HUDEP-2 (cell line): ENCODE measurements around the gene HIPK2.
"Not testable (repeated sequence)": the region's sequence is repeated elsewhere in the genome, so short reads cannot be mapped to it uniquely, and the experiment has no call there.

Experiments
- DNase-seq, 76 experiments: peaks; one replicate each; lab custom pipeline; 2025; ENCODE audit not compliant: unreplicated experiment in 76 of 76; lab: John Stamatoyannopoulos, UW

The HIPK2 gene

DNA sequence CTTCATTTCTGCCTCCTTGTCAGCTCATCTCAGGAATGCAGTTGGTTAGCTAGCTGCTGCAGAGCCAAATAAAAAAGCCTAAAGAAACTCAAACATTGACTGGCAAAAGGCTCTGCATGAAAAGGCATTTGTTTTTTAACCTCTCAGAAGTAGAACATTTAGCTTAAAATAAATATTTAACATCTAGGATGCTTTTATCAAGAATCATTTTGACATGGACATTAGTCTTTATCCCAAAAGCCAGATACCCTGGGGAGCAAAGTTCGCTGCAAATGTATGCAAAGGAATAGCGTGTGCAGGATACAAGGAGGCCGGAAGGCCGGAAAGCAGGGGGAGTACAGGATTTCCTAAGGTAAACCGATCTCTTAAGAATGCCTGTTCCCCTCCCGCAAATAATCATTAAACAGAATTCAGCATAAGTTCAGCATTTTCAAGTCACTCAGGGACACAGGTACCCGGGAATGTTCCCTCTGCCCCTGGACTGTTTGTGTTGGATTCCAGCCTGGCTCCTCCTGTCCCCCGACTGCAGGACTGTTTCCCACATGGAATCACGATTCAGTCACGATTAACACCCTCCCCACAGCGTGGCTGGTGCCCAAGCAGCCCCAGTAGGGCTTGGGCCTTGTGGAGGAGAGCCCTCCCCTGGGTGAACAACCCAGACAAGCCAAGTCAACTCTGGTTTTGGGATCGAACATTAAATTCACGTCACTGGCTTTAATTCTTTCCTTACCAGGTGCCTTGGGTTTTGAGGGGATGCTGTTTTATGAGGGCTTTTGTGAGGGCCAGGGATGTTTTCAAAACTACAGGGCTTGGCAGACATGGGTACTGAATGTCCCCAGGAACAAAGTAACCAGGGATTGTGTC, 97.8 kb downstream of the HIPK2 start:
- no peak for DNase-seq

DNA sequence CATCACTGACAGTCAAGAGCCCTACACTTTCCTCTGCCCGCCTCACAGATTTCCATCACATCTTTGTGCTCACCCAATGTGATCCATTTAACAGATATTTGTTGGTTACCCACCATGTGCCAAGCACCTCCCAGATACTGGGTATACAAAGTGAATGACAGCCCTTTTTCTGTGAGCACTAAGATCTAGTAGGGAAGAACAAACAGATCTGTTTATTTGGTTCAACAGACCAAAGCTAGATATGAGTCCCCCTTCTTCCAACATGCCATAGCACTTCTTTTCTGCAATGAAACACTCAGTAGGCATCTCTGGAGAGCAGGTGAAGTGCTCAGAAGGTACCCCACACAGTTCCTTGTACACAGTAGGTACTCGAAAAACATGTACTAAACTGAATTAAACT, 101.4 kb downstream of the HIPK2 start:
- DNase-seq = no peak

DNA sequence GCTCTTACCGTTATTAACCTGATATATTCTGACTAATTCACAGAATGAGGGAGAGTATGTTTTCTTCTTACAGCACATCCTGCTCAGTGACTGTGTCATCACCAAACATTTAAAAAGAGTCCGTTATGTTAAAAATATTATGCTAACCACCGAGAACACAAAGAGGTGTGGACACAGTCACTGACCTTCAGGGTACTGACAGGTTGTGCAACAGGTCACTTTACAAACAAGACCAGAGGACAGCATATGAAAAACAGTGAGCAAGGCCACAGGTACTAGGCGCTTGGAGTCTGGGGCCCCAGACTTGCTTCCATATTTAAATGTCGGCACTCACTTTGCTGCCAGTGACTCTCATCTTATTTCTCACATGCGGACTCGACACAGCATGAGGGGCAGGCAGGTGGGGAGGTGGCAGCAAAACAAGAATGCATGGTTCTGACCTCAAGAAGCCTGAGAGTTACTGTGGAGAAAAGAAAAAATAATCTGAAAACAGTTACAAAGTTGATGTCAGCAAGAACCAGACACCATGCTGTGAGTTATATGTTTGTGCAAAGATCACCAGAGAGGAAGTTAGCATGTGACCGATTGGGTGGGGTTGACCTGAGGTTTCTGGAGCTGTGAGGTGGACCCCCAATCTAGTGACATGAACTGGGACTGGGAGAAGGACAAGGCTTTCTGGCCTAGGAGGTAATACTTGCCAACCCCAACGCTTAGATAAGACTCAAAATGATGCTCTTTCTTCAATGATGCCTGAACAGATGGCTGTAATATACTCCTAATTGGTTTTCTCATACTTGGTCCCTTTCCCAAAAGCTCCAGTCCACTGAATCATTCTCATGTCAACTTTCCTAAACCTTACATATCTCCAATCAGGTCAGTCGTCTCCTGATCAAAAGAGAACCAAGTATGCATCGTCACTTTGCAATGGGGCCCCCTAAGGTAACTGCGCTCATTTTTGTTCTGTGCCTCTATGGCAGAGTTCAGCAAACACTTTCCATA, 102.4 kb downstream of the HIPK2 start:
- no peak for DNase-seq

DNA sequence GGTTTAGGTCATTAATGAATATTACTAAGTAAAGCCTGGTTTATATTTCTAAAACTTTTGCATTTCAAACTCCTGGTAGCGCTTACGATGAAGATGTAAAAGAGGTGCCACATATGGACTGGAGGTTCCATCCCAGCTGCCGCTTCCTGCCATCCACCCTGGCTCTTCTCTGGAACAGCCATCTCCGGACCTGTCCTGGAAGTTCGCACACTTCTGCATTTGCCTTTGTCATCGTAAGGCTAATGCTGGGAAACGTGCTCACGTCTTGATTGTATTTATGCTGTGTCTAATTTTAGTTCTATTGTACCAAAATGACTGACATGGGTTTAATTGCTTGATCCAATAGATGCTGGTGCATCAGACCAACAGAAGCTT, 103.1 kb downstream of the HIPK2 start:
- no peak for DNase-seq

GRCh38 chr7:139674341-139674740, 103.5 kb downstream of the HIPK2 start:
- no peak for DNase-seq

DNA sequence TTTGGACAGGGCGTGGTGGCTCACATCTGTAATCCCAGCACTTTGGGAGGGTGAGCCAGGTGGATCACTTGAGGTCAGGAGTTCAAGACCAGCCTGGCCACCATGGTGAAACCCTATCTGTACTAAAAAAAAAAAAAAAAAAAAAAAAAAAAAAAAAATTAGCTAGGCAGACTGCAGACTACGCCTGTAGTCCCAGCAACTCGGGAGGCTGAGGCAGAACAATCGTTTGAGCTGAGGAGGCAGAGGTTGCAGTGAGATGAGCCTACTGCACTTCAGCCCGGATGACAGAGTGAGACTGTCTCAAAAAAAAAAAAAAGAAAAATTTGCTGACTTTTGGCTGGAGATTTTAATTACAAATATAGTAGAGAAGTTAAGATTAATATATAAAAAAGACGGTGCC, 104.0 kb downstream of the HIPK2 start:
- DNase-seq = no peak

GRCh38 chr7:139673230-139673629, 104.6 kb downstream of the HIPK2 start:
- DNase-seq = no peak

DNA sequence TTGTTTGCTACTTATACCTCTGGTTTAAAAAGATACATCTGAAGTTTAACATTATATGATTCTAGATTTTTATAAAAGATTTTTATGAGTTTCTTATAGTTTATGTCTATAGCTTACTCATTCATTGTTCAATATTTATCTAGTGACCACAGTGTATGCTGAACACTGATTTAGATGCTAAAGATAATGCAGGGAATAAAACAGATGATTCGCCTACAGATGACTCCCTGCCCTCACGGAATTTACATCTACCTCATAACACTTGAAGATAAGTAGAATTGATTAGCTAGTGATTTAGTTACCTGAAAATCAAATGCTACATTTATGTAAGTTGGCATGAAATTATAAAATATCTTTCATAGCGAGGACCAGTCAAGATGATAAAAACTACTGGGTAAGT, 105.8 kb downstream of the HIPK2 start:
- DNase-seq = no peak

DNA sequence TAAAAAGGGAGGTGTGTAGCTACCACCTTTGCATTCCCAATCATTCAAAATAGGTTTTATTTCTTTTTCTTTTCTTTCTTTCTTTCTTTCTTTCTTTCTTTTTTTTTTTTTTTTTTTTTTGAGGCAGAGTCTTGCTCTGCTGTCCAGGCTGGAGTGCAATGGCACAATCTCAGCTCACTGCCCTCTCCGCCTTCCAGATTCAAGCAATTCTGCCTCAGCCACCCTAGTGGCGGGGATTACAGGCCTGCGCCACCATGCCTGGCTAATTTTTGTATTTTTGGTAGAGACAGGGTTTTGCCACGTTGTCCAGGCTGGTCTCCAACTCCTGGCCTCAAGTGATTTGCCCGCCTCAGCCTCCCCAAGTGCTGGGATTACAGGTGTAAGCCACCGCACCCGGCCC, 107.1 kb downstream of the HIPK2 start:
- not testable (repeated sequence) for DNase-seq

DNA sequence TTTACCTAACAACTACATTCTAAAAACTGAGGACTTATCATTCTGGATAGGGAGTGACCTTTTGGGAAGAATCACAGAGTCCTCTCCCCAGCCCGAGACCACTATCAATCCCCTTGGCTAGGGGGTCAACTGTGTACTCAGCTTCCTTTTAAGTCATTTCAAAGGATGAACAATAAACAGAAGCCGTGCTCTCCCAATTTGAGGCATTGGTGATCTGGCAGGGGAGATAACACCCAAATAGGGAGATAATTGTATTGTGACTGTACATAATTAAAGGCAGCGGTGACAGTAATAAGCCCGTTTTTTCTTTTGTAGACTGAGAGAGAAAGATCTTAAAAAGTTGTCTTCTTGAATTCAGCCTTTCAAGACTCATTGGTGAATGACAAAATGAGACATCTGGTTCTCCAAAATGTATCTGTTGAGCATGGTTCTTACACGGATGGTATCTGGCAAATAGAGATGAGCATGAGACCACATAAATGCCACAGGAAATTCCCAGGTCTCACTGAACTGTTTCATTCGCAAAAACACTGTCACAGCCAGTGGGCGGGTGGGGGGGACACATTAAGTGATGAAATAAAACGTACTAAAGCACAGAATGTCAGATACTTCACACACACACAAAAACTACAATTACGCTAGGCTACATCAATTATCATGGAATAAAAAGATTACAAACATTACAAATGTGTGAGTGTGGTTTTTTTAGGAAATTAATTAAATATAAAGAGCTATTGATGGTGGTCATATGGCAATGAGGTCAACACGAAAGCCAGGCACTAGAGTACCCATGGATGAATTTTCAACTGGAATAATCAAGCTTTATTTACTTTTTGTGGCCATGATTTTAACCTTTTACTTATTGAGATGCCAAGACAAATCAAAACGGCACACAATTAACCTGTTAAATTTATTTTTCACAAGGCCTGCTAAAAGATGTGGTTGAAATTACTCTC, 108.4 kb downstream of the HIPK2 start:
- no peak for DNase-seq

GRCh38 chr7:139667377-139667776, 110.4 kb downstream of the HIPK2 start:
- DNase-seq = no peak

GRCh38 chr7:139666501-139666900, 111.3 kb downstream of the HIPK2 start:
- DNase-seq = no peak

DNA sequence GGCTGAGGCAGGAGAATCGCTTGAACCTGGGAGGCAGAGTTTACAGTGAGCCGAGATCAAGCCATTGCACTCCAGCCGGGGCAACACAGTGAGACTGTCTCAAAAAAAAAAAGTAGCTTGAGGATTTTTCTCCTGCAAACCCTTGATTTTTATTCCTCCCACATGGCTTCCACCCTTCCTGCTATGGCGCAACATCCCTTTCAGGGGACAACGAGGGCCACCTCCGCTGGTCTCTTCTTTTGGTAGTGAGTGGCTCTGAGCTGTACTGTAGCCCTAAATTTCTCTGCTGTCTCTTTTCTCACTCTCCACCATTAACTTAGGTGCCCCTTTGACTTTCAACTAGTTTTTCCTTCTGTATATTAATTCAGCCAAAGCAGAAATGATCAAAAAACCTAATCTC, 113.4 kb downstream of the HIPK2 start:
- no peak for DNase-seq

GRCh38 chr7:139663608-139664177, 114.1 kb downstream of the HIPK2 start:
- no peak for DNase-seq

DNA sequence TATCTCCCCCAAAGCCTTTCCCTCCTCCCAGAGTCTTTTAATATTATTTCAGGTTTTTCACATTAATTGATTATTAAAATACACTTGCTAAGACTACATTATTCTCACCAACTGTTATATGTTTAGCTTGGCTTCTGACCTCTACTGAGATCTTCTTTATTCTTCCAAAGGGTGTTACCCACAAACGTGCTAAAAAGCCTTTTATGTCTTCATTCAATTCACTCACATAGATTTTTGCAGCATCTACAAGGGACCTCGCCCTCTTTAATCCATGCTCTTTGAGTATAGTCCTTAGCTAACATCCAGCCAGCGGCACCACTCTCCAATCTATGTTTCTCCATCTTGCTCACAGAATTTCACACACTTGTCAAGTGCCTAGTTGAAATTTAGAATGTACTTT, 115.9 kb downstream of the HIPK2 start:
- DNase-seq = no peak

DNA sequence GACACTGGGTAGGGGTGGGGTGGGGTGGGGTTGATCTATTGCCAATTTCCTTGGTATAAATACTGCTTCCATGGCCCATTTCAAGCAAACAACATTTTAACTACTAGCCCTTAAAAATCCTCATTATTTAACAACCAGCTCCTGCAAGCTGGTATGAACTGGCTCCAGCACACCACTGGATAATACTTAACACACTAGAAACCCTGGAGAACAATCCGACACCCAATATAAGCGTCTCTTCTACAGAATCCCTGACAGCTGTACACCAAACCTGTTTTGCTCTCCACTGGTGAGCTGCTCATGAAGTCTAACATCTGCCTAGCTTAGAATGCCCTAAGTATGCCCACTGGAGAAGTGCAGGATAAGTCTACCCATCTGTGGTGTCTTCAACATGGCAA, 116.8 kb downstream of the HIPK2 start:
- no peak for DNase-seq

DNA sequence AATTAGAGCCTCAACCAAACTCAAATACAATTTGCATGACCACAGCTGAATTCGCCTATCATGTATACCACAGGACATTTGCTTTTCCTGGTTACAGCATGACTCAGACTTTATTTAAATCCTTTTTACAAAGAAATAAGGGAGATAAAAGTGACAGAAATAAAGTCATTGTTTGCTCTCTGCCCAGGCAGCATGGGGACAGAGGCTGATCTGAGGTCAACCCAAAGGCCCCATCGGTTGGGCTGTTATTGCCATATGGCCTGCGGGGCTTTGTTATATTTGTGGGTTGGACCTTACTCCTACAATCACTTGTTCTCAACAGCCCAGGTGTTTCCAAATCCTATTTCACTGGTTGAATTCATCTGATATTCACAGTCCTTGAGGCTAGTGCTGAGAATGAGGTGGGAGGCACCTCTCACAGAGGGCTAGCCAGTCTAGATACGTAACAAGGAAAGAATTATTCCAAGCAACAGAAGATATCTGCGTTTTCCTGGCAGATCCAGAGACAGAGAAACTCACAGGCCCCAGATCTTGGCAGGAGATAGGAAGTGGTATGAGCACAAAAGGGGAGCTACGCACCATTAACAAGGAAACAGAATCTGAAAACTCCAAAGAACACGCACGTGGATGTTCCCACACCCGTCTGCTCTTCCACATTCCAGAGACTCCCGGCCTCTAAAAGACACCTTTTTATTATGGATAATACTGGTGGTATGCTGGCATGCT, 117.3 kb downstream of the HIPK2 start:
- DNase-seq = no peak

DNA sequence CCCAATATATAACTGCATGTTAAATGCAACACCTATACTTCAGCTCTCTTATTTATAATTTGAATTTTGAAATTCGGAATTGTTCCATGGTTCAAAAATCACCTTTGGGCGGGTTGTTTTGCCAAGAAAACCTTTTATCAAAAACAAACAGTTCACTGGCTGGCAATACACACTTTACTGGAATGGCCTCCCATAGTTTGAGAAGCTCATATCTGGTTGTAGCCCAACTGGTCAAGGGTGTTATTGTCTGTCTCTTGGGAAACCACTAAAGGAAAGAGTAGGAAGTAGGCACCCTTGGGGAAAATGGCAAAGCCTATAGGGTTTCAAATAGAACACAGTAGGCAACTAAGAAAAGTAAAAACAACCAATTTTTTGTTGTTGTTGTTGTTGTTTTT, 117.9 kb downstream of the HIPK2 start:
- no peak for DNase-seq

- DNase-seq = no peak
These were observed 118.7 kb downstream of the HIPK2 start for GRCh38 chr7:139658908-139659675.
